ENCODE data around the gene TMEM272.

The TMEM272 gene

DNA sequence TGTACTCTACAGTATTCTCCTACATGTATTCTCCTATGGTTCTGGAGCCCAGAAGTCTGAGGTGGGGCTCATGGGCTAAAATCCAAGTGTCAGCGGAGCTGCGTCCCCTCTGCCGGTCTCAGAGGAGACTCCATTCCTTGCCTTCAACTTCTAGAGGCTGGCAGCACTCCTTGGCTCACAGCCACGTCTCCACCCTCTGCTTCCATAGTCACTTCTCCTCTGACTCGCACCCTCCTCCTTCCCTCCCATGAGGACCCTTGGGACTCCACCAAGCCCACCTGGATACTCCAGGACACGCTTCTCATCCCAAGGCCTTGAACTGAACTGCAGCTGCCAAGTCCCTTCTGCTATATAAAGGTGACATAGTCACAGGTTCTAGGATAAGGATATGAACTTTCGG is 68.8 kb downstream of the TMEM272 start:
- DNase-seq = no peak

DNA sequence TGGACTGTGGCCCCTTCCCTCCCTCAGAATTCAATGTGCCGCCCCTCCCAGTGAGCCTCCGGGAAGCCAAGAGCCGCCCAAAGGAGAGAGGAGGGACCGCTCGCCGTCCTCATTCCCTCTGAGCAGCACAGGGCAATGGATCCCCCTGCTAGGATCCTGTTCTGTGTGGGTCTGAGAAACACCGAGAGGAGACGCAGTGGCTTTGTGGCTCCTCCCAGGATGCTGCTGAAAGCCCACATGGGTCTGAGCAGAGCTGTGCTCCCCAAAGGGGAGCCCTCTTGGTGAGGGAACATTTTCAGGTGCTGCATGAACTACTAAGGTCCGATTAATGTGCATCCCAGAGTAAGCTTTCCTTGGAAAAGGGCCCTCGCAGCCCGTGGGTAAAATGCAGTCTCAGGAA is 71.5 kb downstream of the TMEM272 start:
- no peak for DNase-seq

GRCh38 chr13:51772781-51773180 is 72.2 kb downstream of the TMEM272 start:
- DNase-seq = no peak

DNA sequence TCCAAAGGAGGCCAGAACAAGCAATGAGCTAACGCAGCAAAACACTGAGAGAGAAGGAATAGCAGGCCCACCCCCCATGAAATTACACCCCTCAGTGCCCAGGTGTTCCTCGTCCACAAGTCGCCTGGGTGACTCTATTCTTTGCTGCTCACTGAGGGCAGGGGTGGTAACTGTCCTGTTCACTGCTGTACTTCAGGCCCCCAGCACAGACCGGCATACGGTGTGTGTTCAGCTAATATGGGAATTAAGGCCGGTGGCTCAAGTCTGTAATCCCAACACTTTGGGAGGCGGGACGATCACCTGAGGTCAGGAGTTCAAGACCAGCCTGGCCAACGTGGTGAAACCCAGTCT is 72.9 kb downstream of the TMEM272 start:
- no peak for DNase-seq

- no peak for DNase-seq
These were observed 73.4 kb downstream of the TMEM272 start for GRCh38 chr13:51771418-51772104.

GRCh38 chr13:51770681-51771417 is 74.1 kb downstream of the TMEM272 start:
- no peak for DNase-seq

DNA sequence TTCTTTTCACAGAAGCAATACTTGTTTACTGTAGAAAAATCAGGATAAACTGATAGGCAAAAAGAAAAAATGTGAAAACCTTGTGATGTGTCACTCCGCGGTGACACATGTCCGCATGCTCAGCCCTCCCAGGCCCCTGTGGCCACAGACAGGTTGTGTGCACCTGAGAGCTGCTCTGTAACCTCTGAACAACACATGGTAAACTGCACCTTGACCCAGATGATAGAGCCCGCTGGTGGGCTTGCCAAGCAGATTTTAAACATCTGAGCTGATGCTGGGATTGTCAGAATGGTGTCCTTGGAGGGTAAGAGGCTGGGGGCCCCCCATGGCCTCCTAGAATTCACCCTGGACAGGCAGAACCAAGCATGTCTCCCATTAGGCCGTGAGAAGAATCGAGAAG is 74.8 kb downstream of the TMEM272 start:
- no peak for DNase-seq

- DNase-seq = no peak
These were observed 75.4 kb downstream of the TMEM272 start for GRCh38 chr13:51769455-51770127.

DNA sequence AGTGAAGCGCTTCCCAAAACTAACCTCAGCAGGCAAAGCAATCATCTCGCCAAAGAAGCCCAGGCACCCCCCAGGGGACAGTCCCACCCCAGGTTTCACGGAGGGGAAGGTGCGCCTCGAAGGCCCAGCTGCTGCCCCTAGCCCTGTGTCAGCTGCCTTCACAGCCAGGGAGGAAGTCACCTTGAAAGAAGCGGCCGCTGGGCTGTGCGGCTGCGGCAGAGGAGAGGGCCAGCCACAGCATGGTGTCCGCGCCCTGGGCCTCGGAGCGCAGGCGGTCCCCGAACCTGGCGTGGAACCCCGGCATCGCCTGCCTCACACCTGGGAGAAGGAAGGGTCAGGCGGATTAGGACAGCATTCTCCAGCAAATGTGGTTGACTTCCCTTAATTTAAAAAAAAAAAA is 76.0 kb downstream of the TMEM272 start:
- no peak for DNase-seq

GRCh38 chr13:51768378-51768921 is 76.5 kb downstream of the TMEM272 start:
- DNase-seq = no peak

DNA sequence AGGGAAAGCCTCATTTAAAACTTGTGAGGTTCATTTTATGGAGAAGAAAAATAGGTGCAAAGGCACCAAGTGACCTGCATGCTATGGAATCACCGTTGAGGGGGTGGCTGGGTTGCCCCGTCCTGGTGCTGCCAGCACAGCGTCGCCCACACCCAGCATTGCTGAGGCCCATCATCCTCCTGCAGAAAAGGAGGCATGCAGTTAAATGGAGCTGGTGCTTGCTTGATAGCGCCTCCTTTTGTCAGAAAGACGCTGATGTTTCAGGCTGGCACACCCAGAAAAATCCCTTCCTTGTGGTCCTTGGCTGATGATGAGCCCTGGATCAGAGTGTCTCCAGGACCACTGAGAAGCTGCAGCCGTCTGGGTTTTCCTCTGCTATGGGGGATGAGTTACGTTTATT is 77.9 kb downstream of the TMEM272 start:
- no peak for DNase-seq

DNA sequence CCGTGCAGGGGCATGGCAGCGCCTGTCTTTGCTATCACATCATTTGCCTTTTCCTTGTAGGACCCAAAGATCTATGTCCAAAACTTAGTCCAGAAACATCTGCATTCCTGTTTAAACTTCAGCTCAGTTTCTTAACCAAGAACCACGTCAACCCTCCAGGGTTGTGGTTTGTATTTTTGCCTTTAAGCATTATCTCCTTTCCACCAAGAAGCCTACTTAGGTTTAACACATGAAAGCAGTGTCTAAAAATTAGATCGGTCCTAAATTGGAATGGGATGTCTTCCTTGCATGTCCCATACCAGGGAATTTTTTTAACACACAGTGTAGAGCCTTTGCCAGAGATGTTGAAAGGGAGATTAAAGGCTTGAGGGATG is 79.8 kb downstream of the TMEM272 start:
- DNase-seq = no peak

GRCh38 chr13:51764184-51765141 is 80.5 kb downstream of the TMEM272 start:
- peak; percentile 3 to 23 (median 15) for DNase-seq

- no peak for DNase-seq
These were observed 81.5 kb downstream of the TMEM272 start for GRCh38 chr13:51763486-51763885.
